ENCODE data around the gene GAA. TPM values are rescaled to one million over a fixed set of nuclear protein-coding genes. Genes with fewer than 3 reads are reported as not detected.

Gene GAA
- polyA plus RNA-seq, 1 of the 3 experiments (the other 2 are of a cell fraction), result 27.3 TPM

DNA sequence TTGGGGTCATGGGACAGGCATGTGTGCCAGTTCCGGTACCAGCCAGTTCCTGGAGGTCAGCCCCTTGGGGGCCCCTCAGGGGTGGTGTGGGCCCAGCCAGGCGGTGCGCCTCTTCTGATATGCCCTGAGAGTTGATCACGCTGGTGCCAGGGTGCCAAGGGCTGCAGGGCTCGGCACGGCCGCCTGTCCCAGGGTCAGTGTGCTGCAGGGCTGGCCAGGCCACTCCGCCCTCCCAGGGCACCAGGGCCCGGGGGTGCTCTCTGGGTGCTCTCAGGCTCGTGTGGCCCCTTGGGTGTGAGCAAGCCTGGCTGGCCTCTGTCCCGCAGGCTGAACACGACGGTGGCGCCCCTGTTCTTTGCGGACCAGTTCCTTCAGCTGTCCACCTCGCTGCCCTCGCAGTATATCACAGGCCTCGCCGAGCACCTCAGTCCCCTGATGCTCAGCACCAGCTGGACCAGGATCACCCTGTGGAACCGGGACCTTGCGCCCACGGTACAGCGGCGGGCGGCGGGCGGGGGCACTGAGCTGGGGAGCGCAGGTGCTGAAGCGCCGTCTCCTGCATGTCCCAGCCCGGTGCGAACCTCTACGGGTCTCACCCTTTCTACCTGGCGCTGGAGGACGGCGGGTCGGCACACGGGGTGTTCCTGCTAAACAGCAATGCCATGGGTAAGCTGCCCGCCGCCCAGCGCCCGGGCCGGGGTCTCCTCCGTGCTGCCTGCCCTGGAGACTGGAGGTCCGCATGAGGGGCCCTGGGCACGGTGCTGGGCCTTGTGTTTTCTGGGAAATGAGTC lies 6.0 kb downstream of the GAA start:
- ChIA-PET CTCF (interaction anchor here (1.1 to 2.7 kb wide), 2 partner anchors 12 to 25 kb away, joined by 3 to 10 read pairs; no protein-coding TSS in a partner anchor), POLR2A (no interaction called here)
- DNase-seq, result no peak
- no peaks in the 10 kb centered on the region for H3K79me2 ChIP-seq (ENCODE audit: insufficient read depth)
- no peaks in the 10 kb centered on the region for H4K20me1 ChIP-seq (ENCODE audit: insufficient read depth)
- no peaks in the 10 kb centered on the region for H3F3A ChIP-seq (replicated peaks; ENCODE audit: insufficient read depth)
- H3K9ac ChIP-seq, result no peak overlapping the region
- H3K27me3 ChIP-seq (ENCODE audit: insufficient read depth), result no peaks in the 10 kb centered on the region
- peaks cover 0 to 12% of the 10 kb centered on the region in 2 experiments for H3K36me3 ChIP-seq (replicated peaks in 1 of 2; ENCODE audit: control insufficient read depth in 1 of 2, insufficient read depth in 2 of 2, low read length in 1 of 2)
- 95% methylated on average over 28 of the region's 46 CpGs for WGBS (ENCODE audit: low lambda C conversion rate)
- no peak overlapping the region for H3K4me3 ChIP-seq (ENCODE audit: low read depth in 2 of 2, low read length in 1 of 2)
- peaks cover 6 to 13% of the 10 kb centered on the region in 2 experiments; a peak in 3 of 4 replicates for H3K4me1 ChIP-seq (ENCODE audit: control insufficient read depth in 1 of 2, insufficient read depth in 2 of 2, low read depth in 1 of 2, low read length in 1 of 2)
- no peak overlapping the region for H3K4me2 ChIP-seq
- H2AFZ ChIP-seq (ENCODE audit: low read depth), result no peak overlapping the region
- no peaks in the 10 kb centered on the region for H3K9me2 ChIP-seq
- no peak overlapping the region for H3K27ac ChIP-seq (ENCODE audit: low read depth in 2 of 2, low read length in 1 of 2)
- no peaks in the 10 kb centered on the region for H3K9me3 ChIP-seq
- TF ChIP-seq GATA2 (CRISPR knock-in tag; IDR thresholded peaks at IDR 0.05), result no peak

DNA sequence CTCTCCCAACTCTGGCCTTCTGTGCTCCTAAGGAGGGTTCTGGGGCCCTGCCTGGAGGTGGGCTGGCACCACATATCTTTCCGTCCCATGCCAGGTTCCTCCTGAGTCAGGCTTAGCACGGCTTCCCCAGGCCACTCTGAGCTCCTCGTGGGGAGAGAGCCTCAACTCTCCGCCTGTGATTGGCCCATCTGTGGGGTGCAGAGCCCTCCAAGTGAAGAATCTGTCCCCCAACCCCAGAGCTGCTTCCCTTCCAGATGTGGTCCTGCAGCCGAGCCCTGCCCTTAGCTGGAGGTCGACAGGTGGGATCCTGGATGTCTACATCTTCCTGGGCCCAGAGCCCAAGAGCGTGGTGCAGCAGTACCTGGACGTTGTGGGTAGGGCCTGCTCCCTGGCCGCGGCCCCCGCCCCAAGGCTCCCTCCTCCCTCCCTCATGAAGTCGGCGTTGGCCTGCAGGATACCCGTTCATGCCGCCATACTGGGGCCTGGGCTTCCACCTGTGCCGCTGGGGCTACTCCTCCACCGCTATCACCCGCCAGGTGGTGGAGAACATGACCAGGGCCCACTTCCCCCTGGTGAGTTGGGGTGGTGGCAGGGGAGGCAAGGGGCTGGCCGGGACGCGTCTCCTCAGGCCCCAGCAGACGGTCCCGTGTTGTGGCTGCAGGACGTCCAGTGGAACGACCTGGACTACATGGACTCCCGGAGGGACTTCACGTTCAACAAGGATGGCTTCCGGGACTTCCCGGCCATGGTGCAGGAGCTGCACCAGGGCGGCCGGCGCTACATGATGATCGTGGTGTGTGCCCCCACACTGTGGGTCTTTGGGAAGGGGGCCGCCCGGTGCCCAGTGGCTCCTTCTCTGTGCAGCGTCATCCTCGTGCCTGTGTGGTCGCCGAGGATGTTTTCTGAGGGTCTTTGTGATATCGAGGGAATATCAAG lies 6.9 kb downstream of the GAA start:
- CTCF ChIA-PET, result interaction anchor here (1.1 to 2.7 kb wide), 5 partner anchors 7 to 26 kb away, joined by 3 to 16 read pairs (median 8); partner anchors contain the start of gene GAA
- Histone ChIP-seq H3K4me1 (ENCODE audit: control insufficient read depth in 1 of 2, insufficient read depth in 2 of 2, low read depth in 1 of 2, low read length in 1 of 2) (peaks cover 4 to 6% of the 10 kb centered on the region in 2 experiments; a peak in 2 of 4 replicates), H3K79me2 (ENCODE audit: insufficient read depth) (no peaks in the 10 kb centered on the region), H2AFZ (ENCODE audit: low read depth) (no peak overlapping the region), H3F3A (replicated peaks; ENCODE audit: insufficient read depth) (peaks cover 1% of the 10 kb centered on the region), H3K27ac (ENCODE audit: low read depth in 2 of 2, low read length in 1 of 2) (no peak overlapping the region), H3K4me2 (no peak overlapping the region), H3K9me2 (no peaks in the 10 kb centered on the region), H3K4me3 (ENCODE audit: low read depth in 2 of 2, low read length in 1 of 2) (no peak overlapping the region), H3K36me3 (replicated peaks in 1 of 2; ENCODE audit: control insufficient read depth in 1 of 2, insufficient read depth in 2 of 2, low read length in 1 of 2) (peaks cover 0 to 12% of the 10 kb centered on the region in 2 experiments), H3K9ac (no peak overlapping the region), H4K20me1 (ENCODE audit: insufficient read depth) (no peaks in the 10 kb centered on the region), H3K9me3 (no peaks in the 10 kb centered on the region), H3K27me3 (ENCODE audit: insufficient read depth) (no peaks in the 10 kb centered on the region)
- POLR2A ChIA-PET, result no interaction called here
- DNase-seq, result no peak
- 93% methylated on average over 32 of the region's 40 CpGs for WGBS (ENCODE audit: low lambda C conversion rate)
- TF ChIP-seq RAD21 (IDR thresholded peaks at IDR 0.05; ENCODE audit: low read length), result no peak
- no peak for TF ChIP-seq POLR2AphosphoS5 (IDR thresholded peaks at IDR 0.05; ENCODE audit: low read depth, low read length)
- TF ChIP-seq SIN3A (IDR thresholded peaks at IDR 0.05; ENCODE audit: borderline replicate concordance, low read depth, low read length), result no peak
- no peak for TF ChIP-seq ELF1 (IDR thresholded peaks at IDR 0.05)
- TF ChIP-seq FOXJ3 (CRISPR knock-in tag; IDR thresholded peaks at IDR 0.05), result no peak
- TF ChIP-seq FOXM1 (IDR thresholded peaks at IDR 0.05; ENCODE audit: low read depth), result no peak
- TF ChIP-seq, protein P1, sequence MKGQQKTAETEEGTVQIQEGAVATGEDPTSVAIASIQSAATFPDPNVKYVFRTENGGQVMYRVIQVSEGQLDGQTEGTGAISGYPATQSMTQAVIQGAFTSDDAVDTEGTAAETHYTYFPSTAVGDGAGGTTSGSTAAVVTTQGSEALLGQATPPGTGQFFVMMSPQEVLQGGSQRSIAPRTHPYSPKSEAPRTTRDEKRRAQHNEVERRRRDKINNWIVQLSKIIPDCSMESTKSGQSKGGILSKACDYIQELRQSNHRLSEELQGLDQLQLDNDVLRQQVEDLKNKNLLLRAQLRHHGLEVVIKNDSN (IDR thresholded peaks at IDR 0.05; ENCODE audit: borderline replicate concordance, low read depth), result no peak
- TF ChIP-seq TCF12 (IDR thresholded peaks at IDR 0.05), result no peak
- TF ChIP-seq, protein P2, sequence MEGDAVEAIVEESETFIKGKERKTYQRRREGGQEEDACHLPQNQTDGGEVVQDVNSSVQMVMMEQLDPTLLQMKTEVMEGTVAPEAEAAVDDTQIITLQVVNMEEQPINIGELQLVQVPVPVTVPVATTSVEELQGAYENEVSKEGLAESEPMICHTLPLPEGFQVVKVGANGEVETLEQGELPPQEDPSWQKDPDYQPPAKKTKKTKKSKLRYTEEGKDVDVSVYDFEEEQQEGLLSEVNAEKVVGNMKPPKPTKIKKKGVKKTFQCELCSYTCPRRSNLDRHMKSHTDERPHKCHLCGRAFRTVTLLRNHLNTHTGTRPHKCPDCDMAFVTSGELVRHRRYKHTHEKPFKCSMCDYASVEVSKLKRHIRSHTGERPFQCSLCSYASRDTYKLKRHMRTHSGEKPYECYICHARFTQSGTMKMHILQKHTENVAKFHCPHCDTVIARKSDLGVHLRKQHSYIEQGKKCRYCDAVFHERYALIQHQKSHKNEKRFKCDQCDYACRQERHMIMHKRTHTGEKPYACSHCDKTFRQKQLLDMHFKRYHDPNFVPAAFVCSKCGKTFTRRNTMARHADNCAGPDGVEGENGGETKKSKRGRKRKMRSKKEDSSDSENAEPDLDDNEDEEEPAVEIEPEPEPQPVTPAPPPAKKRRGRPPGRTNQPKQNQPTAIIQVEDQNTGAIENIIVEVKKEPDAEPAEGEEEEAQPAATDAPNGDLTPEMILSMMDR (IDR thresholded peaks at IDR 0.05), result no peak
- no peak for TF ChIP-seq EP300 (IDR thresholded peaks at IDR 0.05; ENCODE audit: borderline replicate concordance in 1 of 2, low read depth in 1 of 2, low read length in 1 of 2)
- TF ChIP-seq CHD2 (IDR thresholded peaks at IDR 0.05; ENCODE audit: low read length, partially characterized antibody), result no peak
- TF ChIP-seq, protein P3, sequence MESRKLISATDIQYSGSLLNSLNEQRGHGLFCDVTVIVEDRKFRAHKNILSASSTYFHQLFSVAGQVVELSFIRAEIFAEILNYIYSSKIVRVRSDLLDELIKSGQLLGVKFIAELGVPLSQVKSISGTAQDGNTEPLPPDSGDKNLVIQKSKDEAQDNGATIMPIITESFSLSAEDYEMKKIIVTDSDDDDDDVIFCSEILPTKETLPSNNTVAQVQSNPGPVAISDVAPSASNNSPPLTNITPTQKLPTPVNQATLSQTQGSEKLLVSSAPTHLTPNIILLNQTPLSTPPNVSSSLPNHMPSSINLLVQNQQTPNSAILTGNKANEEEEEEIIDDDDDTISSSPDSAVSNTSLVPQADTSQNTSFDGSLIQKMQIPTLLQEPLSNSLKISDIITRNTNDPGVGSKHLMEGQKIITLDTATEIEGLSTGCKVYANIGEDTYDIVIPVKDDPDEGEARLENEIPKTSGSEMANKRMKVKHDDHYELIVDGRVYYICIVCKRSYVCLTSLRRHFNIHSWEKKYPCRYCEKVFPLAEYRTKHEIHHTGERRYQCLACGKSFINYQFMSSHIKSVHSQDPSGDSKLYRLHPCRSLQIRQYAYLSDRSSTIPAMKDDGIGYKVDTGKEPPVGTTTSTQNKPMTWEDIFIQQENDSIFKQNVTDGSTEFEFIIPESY (IDR thresholded peaks at IDR 0.05; ENCODE audit: borderline replicate concordance, low read depth), result no peak
- TF ChIP-seq GATA2 (CRISPR knock-in tag; IDR thresholded peaks at IDR 0.05), result no peak
- TF ChIP-seq JUND (IDR thresholded peaks at IDR 0.05), result no peak
- no peak for TF ChIP-seq SMC3 (IDR thresholded peaks at IDR 0.05; ENCODE audit: low read depth, low read length)
- TF ChIP-seq TAF1 (IDR thresholded peaks at IDR 0.05; ENCODE audit: borderline replicate concordance, low read depth, low read length), result no peak
- TF ChIP-seq, protein P4, sequence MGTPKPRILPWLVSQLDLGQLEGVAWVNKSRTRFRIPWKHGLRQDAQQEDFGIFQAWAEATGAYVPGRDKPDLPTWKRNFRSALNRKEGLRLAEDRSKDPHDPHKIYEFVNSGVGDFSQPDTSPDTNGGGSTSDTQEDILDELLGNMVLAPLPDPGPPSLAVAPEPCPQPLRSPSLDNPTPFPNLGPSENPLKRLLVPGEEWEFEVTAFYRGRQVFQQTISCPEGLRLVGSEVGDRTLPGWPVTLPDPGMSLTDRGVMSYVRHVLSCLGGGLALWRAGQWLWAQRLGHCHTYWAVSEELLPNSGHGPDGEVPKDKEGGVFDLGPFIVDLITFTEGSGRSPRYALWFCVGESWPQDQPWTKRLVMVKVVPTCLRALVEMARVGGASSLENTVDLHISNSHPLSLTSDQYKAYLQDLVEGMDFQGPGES (IDR thresholded peaks at IDR 0.05; ENCODE audit: low read depth, low read length), result no peak
- TF ChIP-seq, protein P5, sequence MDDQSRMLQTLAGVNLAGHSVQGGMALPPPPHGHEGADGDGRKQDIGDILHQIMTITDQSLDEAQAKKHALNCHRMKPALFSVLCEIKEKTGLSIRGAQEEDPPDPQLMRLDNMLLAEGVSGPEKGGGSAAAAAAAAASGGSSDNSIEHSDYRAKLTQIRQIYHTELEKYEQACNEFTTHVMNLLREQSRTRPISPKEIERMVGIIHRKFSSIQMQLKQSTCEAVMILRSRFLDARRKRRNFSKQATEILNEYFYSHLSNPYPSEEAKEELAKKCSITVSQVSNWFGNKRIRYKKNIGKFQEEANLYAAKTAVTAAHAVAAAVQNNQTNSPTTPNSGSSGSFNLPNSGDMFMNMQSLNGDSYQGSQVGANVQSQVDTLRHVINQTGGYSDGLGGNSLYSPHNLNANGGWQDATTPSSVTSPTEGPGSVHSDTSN (IDR thresholded peaks at IDR 0.05), result no peak
